WERI-Rb-1 (cell line): ENCODE measurements around the gene MTCL1.

Experiments
- DNase-seq: peaks from one replicate; pipeline ENCODE4 v3.0.0-alpha.2; 2020
- H3K27ac ChIP-seq: fragments of 250-450 bp; sonication (Bioruptor Pico); 2 replicates; pipeline ENCODE4 v1.5.1; 2020; ENCODE audit warnings: mild to moderate bottlenecking, moderate library complexity
- H3K27me3 ChIP-seq: fragments of 250-450 bp; sonication (Bioruptor Pico); 2 replicates; pipeline ENCODE4 v1.5.1; 2021; ENCODE audit warnings: mild to moderate bottlenecking, low read depth, moderate library complexity; ENCODE audit not compliant: insufficient read depth, severe bottlenecking
- H3K36me3 ChIP-seq: fragments of 250-450 bp; sonication (Bioruptor Pico); 2 replicates; pipeline ENCODE4 v1.5.1; 2020; ENCODE audit warnings: mild to moderate bottlenecking, moderate library complexity
- H3K4me3 ChIP-seq: 2 replicates; pipeline ENCODE4 v1.5.1; 2011; ENCODE audit warnings: low read depth, mild to moderate bottlenecking, control low read depth, low read length
- H3K9me3 ChIP-seq: fragments of 250-450 bp; sonication (Bioruptor Pico); 2 replicates; pipeline ENCODE4 v1.5.1; 2021; ENCODE audit warnings: mild to moderate bottlenecking, moderate library complexity; ENCODE audit not compliant: severe bottlenecking
- CTCF ChIP-seq: IDR thresholded peaks from 2 replicates; pipeline ENCODE4 v1.5.1; 2011; ENCODE audit warnings: low read depth, mild to moderate bottlenecking, control low read depth, inconsistent platforms, low read length

The MTCL1 gene

DNA sequence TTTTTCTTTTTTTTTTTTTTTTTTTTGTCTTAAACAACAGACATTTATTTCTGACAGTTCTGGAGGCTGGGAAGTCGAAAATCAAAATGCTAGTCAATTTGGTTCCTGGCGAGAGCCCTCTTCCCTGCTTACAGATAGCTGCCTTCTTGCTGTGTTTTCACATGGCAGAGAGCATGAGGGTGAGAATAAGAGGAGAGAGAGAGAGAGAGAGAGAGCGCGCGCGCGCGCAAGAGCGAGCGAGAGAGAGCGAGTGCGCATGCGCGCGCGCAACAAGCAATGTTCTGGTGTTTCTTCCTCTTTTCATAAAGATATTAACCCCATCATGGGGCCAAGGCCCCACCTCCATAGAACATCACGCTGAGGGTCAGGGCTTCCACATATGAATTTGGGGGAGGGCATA is 20.9 kb downstream of the MTCL1 start:
- Histone ChIP-seq H3K9me3 (no peaks in the 10 kb centered on the region), H3K27ac (no peak overlapping the region), H3K36me3 (peaks cover 6% of the 10 kb centered on the region), H3K4me3 (no peak overlapping the region), H3K27me3 (no peaks in the 10 kb centered on the region)
- no peak for TF ChIP-seq CTCF
- no peak for DNase-seq

GRCh38 chr18:8726963-8727705 is 21.8 kb downstream of the MTCL1 start:
- no peaks in the 10 kb centered on the region for H3K27me3 ChIP-seq
- no peak overlapping the region for H3K4me3 ChIP-seq
- no peaks in the 10 kb centered on the region for H3K9me3 ChIP-seq
- TF ChIP-seq CTCF, result no peak
- H3K27ac ChIP-seq, result no peak overlapping the region
- H3K36me3 ChIP-seq, result peaks cover 6% of the 10 kb centered on the region
- no peak for DNase-seq

DNA sequence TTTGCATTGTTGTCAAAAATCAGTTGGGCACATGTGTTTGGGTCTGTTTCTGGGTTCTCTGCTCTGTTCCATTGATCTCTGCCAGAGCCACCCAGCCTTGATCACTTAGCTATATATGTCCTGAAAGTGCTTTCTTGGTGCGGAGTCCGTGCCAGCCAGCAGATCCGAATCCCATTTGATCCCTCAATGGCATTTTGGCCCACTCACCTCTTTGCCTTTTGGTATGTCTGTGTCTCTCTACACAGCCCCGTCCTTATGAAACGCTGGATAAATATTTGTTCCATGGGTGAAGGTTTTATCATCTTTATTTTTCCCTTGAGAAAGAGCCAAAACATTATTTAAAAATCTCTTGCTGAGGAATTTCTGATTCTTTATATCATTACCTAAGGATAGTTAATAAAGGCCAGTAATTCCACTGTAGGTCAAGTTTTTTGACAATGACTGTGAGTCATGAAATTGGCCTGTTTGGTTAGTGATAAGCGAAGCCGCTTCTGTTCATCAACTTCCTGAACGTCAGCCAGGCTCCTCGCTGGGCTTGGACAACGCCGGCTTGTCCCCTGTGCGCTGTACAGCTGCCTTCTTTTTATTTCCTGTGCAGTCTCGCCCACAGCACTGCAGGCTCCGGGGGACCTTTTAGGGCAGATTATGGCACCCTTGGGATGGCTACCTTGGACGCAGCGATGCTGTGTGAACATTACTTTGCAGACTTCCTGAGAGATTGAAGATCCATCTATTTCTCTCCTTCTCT is 24.9 kb downstream of the MTCL1 start:
- H3K27me3 ChIP-seq, result no peaks in the 10 kb centered on the region
- H3K27ac ChIP-seq, result no peak overlapping the region
- peaks cover 6% of the 10 kb centered on the region for H3K36me3 ChIP-seq
- TF ChIP-seq CTCF, result no peak
- DNase-seq, result no peak
- no peak overlapping the region for H3K4me3 ChIP-seq
- H3K9me3 ChIP-seq, result no peaks in the 10 kb centered on the region

- Histone ChIP-seq H3K27ac (no peak overlapping the region), H3K36me3 (peaks cover 12% of the 10 kb centered on the region; the same call in 1 of the 2 replicates), H3K4me3 (no peak overlapping the region), H3K27me3 (no peaks in the 10 kb centered on the region), H3K9me3 (no peaks in the 10 kb centered on the region)
- TF ChIP-seq CTCF, result no peak
- DNase-seq, result no peak
These were observed 27.3 kb downstream of the MTCL1 start for GRCh38 chr18:8732442-8733360.

- DNase-seq, result no peak
- Histone ChIP-seq H3K36me3 (peaks cover 12% of the 10 kb centered on the region; the same call in 1 of the 2 replicates), H3K27ac (no peak overlapping the region), H3K4me3 (no peak overlapping the region), H3K27me3 (no peaks in the 10 kb centered on the region), H3K9me3 (no peaks in the 10 kb centered on the region)
- no peak for TF ChIP-seq CTCF
These were observed 29.1 kb downstream of the MTCL1 start for GRCh38 chr18:8734496-8734895.
